HepG2 (cell line): ENCODE results near the gene RNU6-8. TPM values are rescaled to one million over a fixed set of nuclear protein-coding genes. Genes with fewer than 3 reads are reported as not detected.
A peak's percentile ranks its signal among the peaks of the same experiment; 100 is the strongest.

Experiments
- AGO1 ChIP-seq: fragments of 200-400 bp; formaldehyde crosslinking; IDR thresholded peaks from 2 replicates; pipeline ENCODE4 v1.6.1; 2017; ENCODE audit warnings: mild to moderate bottlenecking, low read depth, low read length, moderate library complexity; ENCODE audit not compliant: poor library complexity, severe bottlenecking
- ARID3A ChIP-seq: IDR thresholded peaks from 2 replicates; pipeline ENCODE4 v1.6.1; 2012; ENCODE audit warnings: low read depth, low read length, improper control_type of control experiment
- DR1 ChIP-seq: sonication (generic); formaldehyde crosslinking; IDR thresholded peaks from 2 replicates; pipeline ENCODE4 v1.8.0; 2021; ENCODE audit warnings: mild to moderate bottlenecking, missing genetic modification reagents, inconsistent platforms
- GMEB1 ChIP-seq: sonication (generic); formaldehyde crosslinking; IDR thresholded peaks from 2 replicates; pipeline ENCODE4 v1.5.1; 2020; ENCODE audit warnings: missing genetic modification reagents, mild to moderate bottlenecking, borderline replicate concordance
- HNRNPUL1 ChIP-seq: fragments of 200-400 bp; formaldehyde crosslinking; IDR thresholded peaks from 2 replicates; pipeline ENCODE4 v1.6.1; 2017; ENCODE audit warnings: low read depth, mild to moderate bottlenecking, low read length, moderate library complexity
- SRSF4 ChIP-seq: fragments of 200-400 bp; formaldehyde crosslinking; IDR thresholded peaks from one replicate; pipeline ENCODE4 v1.6.1; 2018; ENCODE audit warnings: mild to moderate bottlenecking, low read depth, low read length, moderate library complexity; ENCODE audit not compliant: poor library complexity, severe bottlenecking
- TRIM22 ChIP-seq: fragments of 450-650 bp; IDR thresholded peaks from 2 replicates; pipeline ENCODE4 v1.6.1; 2017
- ZHX2 ChIP-seq, 2 experiments: sonication (generic) in 1 of 2; formaldehyde crosslinking in 1 of 2; IDR thresholded peaks; 2 replicates each; pipeline versions ENCODE4 v1.6.1 to v1.9.0; 2014 to 2022; ENCODE audit warnings: antibody characterized with exemption in 1 of 2, borderline replicate concordance in 1 of 2, inconsistent platforms in 1 of 2, low read depth in 1 of 2, missing genetic modification reagents in 1 of 2
- ZNF253 ChIP-seq: sonication (generic); formaldehyde crosslinking; IDR thresholded peaks from 2 replicates; pipeline ENCODE4 v1.8.0; 2022; ENCODE audit warnings: mild to moderate bottlenecking, missing genetic modification reagents, borderline replicate concordance
- ZNF335 ChIP-seq: sonication (generic); formaldehyde crosslinking; IDR thresholded peaks from 2 replicates; pipeline ENCODE4 v1.4.0; 2020; ENCODE audit warnings: missing genetic modification reagents
- ZNF878 ChIP-seq: sonication (generic); formaldehyde crosslinking; IDR thresholded peaks from 2 replicates; pipeline ENCODE4 v1.8.1; 2023; ENCODE audit warnings: mild to moderate bottlenecking, missing genetic modification reagents, moderate library complexity
- ZXDC ChIP-seq: sonication (generic); formaldehyde crosslinking; IDR thresholded peaks from 2 replicates; pipeline ENCODE4 v1.5.0; 2020; ENCODE audit warnings: mild to moderate bottlenecking, missing genetic modification reagents
- polyA plus RNA-seq, 8 experiments: library from polyadenylated mRNA; depleted of rRNA in 3 of 8; stranded (reverse) in 7 of 8; unstranded in 1 of 8; fragments of >200 nt; fragmentation: Illumina TruSeq in 4 of 8; extraction: Trizol in 4 of 8; gene quantifications; 2 replicates each; pipeline versions ENCODE4 v1.2.1 to v1.2.3, GENCODE V29; 2011 to 2016; ENCODE audit warnings: low read depth in 4 of 8, missing spikeins in 1 of 8, mixed read lengths in 1 of 8; ENCODE audit not compliant: insufficient read depth in 1 of 8
- total RNA-seq, 5 experiments: library from RNA; depleted of rRNA; stranded (reverse); fragments of >200 nt; fragmentation: Illumina TruSeq; extraction: Trizol; gene quantifications; 2 replicates each; pipeline ENCODE4 v1.2.3, GENCODE V29; 2016; ENCODE audit warnings: low read depth in 1 of 5

RNU6-8 gene
- total and polyA plus RNA-seq, 2 of the 13 experiments (the other 11 are each of a cell fraction or from before 2014, with no cell fraction given), result under 0.01 TPM; not detected in 1

GRCh38 chr14:32200368-32201192 is 2.5 kb downstream of the RNU6-8 start (continued):
- TF ChIP-seq ZHX2 (IDR thresholded peaks at IDR 0.05; ENCODE audit: low read depth) (no peak), ZHX2 (CRISPR knock-in tag; IDR thresholded peaks at IDR 0.05; ENCODE audit: borderline replicate concordance) (peak; percentile 18; the same call in 1 of the 2 replicates), ZNF335 (CRISPR knock-in tag) (no peak), HNRNPUL1 (peak; percentile 44; the same call in 1 of the 2 replicates), ZNF878 (CRISPR knock-in tag) (no peak), ZXDC (CRISPR knock-in tag) (no peak), TRIM22 (no peak), ARID3A (peak; percentile 19; the same call in 1 of the 2 replicates), DR1 (CRISPR knock-in tag) (no peak), SRSF4 (no peak), GMEB1 (CRISPR knock-in tag) (no peak), ZNF253 (no peak), AGO1 (no peak)
